Lower leg skin (tissue), 4 donors: ENCODE data around the gene CIBAR2. TPM values are rescaled to one million over a fixed set of nuclear protein-coding genes. Genes with fewer than 3 reads are reported as not detected.
"Not testable (repeated sequence)": the region's sequence is repeated elsewhere in the genome, so short reads cannot be mapped to it uniquely, and the experiment has no call there.

Source experiments
- DNase-seq, 2 donors: peaks; one replicate each; pipeline ENCODE4 v3.0.0-alpha.2; 2019; ENCODE audit warnings: low spot score in 2 of 2
- H3K4me3 ChIP-seq: fragments of 200-600 bp; sonication (generic); 2 replicates; pipeline ENCODE4 v1.5.1; 2017; ENCODE audit warnings: mild to moderate bottlenecking, low read depth; ENCODE audit not compliant: poor library complexity, severe bottlenecking
- CTCF ChIP-seq, 3 donors: fragments of 450-650 bp; IDR thresholded peaks; one replicate each; pipeline ENCODE4 v1.5.1; 2016; ENCODE audit warnings: antibody characterized with exemption in 3 of 3, mild to moderate bottlenecking in 3 of 3, moderate library complexity in 2 of 3
- POLR2A ChIP-seq, 2 donors: fragments of 450-650 bp; IDR thresholded peaks; one replicate each; pipeline ENCODE4 v1.6.1; 2016 to 2017; ENCODE audit warnings: antibody characterized with exemption in 2 of 2, mild to moderate bottlenecking in 1 of 2, moderate library complexity in 1 of 2
- WGBS, 2 donors: methylation state at CpG; one replicate each; pipeline ENCODE4 v1.1.5; 2018; 5-methylcytosine and 5-hydroxymethylcytosine counted together
- intact Hi-C: fragments of 100-400 bp; cut with DNase I; formaldehyde crosslinking; loops from one replicate; pipeline ENCODE4 v1.15.0; 2023; ENCODE audit warnings: low total_unique reads
- total RNA-seq, 4 donors: library from RNA; depleted of rRNA; stranded (reverse); fragments of >200 nt; gene quantifications; one replicate each; pipeline ENCODE4 v1.1.0, GENCODE V29; 2016

The CIBAR2 gene
- total RNA-seq, 4 donors from 2014 or later: not detected

- TF ChIP-seq CTCF (IDR thresholded peaks at IDR 0.05) (no peak), POLR2A (IDR thresholded peaks at IDR 0.05) (no peak)
- no peak overlapping the region for H3K4me3 ChIP-seq
- intact Hi-C loops: loop anchor here (10.0 kb wide), 1 partner anchor 120 kb away; no protein-coding TSS in a partner anchor
- DNase-seq: no peak
- 85 to 86% methylated on average over 11 of the region's 11 CpGs for WGBS, 2 donors
These were observed 12.5 kb upstream of the CIBAR2 start for GRCh38 chr16:85124636-85125346.

GRCh38 chr16:85123891-85124635, 11.8 kb upstream of the CIBAR2 start:
- no peak overlapping the region for H3K4me3 ChIP-seq
- 54 to 72% methylated on average over 30 to 33 of the region's 34 CpGs for WGBS, 2 donors
- intact Hi-C loops: loop anchor here (10.0 kb wide), 1 partner anchor 121 kb away; no protein-coding TSS in a partner anchor
- DNase-seq: peak; percentile 43 to 93
- no peak for TF ChIP-seq CTCF (IDR thresholded peaks at IDR 0.05)
- TF ChIP-seq POLR2A (IDR thresholded peaks at IDR 0.05): no peak

- 91 to 95% methylated on average over 6 of the region's 6 CpGs for WGBS, 2 donors
- intact Hi-C loops: loop anchor here (10.0 kb wide), 1 partner anchor 121 kb away; no protein-coding TSS in a partner anchor
- not testable (repeated sequence) for H3K4me3 ChIP-seq, DNase-seq
These were observed 11.2 kb upstream of the CIBAR2 start for GRCh38 chr16:85123441-85123840.

GRCh38 chr16:85120006-85120340, 7.7 kb upstream of the CIBAR2 start:
- WGBS, 2 donors: 81 to 86% methylated on average over 4 of the region's 4 CpGs
- no peak for TF ChIP-seq CTCF (IDR thresholded peaks at IDR 0.05)
- TF ChIP-seq POLR2A (IDR thresholded peaks at IDR 0.05): no peak
- intact Hi-C loops: loop anchor here (10.0 kb wide), 1 partner anchor 125 kb away; no protein-coding TSS in a partner anchor
- H3K4me3 ChIP-seq: no peak overlapping the region
- DNase-seq: no peak

GRCh38 chr16:85117418-85117817, 5.1 kb upstream of the CIBAR2 start:
- WGBS, 2 donors: 91 to 97% methylated on average over 12 of the region's 12 CpGs
- H3K4me3 ChIP-seq: no peak overlapping the region
- no peak for DNase-seq
- intact Hi-C loops: no loop called here
- TF ChIP-seq CTCF (IDR thresholded peaks at IDR 0.05) (no peak), POLR2A (IDR thresholded peaks at IDR 0.05) (no peak)

GRCh38 chr16:85114909-85115567, 2.8 kb upstream of the CIBAR2 start:
- peak; percentile 81 to 98 for DNase-seq
- WGBS, 2 donors: 7 to 9% methylated on average over 19 to 20 of the region's 20 CpGs
- no peak for TF ChIP-seq POLR2A (IDR thresholded peaks at IDR 0.05)
- peak in 1 of 3 donors; percentile 95 for TF ChIP-seq CTCF (IDR thresholded peaks at IDR 0.05)
- H3K4me3 ChIP-seq: no peak overlapping the region
- intact Hi-C loops: no loop called here
